GM21619 (cell line): Measurements from ENCODE around the gene MUC13.

Experiments used
- ATAC-seq: cut with Tn5 transposase; IDR thresholded peaks from one replicate; pipeline ENCODE4 v1.9.1; 2021; ENCODE audit not compliant: unreplicated experiment

MUC13 gene

GRCh38 chr3:124950026-124950425 lies 15.5 kb upstream of the MUC13 start:
- ATAC-seq = no peak

DNA sequence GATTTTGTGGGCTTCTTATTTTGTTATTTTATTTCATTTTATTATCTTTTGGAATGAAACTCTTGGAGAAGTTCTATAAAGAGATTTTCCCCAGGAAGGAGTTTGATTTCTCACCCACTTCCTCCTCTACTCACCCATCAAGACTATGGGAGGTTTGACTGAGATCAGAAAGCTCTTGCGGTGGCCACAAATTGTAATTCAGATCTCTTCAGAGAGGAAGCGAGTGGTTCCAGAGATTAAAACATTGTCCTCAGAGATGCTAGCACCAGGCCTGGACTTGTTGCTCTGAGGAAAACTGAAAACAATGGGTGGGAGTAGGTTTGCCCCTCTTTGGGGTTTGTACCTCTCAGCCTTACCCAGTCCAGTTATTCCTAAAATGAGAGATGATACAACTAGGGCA lies 8.1 kb upstream of the MUC13 start:
- ATAC-seq = no peak

- no peak for ATAC-seq
Measured at GRCh38 chr3:124941771-124942170, 7.2 kb upstream of the MUC13 start.

GRCh38 chr3:124939661-124940060 lies 5.1 kb upstream of the MUC13 start:
- no peak for ATAC-seq

- no peak for ATAC-seq
Measured at GRCh38 chr3:124938896-124939295, 4.3 kb upstream of the MUC13 start.

GRCh38 chr3:124937049-124937448 lies 2.5 kb upstream of the MUC13 start:
- ATAC-seq = no peak

DNA sequence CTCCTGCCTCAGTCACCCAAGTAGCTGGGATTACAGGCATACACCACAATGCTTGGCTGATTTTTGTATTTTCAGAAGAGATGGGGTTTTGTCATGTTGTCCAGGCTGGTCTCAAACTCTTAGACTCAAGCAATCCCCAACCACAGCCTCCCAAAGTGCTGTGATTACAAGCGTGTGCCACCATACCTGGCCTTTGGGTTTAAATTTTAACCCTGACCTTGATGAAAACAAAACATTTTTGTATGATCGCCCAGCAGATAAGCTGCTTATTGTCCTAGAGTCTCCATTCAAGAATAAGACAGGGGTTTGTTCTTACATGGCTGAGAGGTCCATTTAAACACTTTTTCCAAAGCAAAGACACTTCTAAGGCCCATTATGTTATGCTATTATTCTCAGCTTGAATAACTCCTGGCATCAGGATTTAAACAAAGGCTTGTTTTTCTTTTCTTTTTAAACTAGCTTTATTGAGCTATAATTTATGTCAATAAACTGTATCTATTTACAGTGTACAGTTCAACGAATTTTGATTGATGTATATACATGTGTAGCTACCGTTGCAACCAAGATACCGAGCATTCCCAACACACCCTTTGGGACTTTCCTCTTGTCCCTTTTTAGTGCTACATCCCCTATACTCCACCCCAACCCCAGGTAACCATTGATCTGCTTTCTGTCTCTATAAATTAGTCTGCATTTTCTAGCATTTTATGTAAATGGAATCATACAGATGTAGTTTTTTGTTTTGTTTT lies 1.4 kb upstream of the MUC13 start:
- ATAC-seq = no peak

DNA sequence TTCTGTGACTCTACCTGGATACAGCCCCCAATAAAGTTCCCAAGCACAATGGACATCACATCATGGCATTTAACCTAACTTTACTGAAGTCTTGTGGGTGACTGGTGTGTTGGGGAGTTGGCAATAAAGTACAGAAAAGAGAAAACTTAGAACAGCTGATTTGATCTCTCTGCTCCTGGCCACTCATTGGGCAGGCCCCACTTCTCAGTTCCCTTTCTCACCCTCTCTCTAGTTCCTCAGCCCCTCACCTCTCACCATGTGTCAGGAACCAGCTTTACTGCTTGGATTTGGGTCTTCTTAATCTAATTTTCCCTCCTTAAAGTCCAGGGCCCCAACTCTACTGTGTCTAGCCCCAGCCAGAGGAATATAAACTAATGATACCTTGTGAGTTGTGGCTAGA lies 713 bp upstream of the MUC13 start:
- no peak for ATAC-seq

DNA sequence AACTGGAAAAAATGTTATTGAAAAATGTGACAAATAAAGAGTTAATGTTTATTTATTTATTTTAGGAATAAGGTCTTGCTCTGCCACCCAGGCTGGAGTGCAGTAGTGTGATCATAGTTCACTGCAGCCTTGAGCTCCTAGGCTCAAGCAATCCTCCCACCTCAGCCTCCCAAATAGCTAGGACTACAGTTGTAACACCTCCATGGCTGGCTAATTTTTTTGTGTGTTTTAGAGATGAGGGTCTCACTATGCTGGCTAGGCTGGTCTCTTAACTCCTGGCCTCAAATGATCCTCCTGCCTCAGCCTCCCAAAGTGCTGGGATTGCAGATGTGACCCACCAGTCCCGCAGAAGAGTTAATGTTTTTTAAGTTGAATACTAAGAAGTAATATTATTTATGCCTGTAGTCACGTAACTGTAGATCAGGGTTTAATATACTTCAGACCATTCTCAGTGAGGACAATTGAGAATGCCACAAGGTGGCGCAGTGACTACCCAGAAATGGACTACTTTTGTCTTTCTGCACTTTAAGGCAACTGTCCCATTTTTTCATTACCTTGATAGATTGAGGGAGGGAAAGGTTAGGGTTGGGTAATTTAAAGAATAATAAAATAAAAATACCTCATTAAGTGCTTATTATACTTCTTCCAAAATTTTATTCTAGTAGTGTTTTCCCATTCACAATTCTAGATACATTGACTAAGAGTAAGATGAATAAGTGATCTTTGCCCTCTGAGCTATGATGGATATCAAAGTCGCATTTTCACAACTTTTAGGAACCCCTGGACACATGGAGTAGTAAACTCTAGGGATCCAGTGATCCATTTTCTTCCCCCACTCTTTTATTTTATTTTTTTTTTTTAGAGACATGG lies 6.0 kb downstream of the MUC13 start:
- no peak for ATAC-seq

GRCh38 chr3:124927574-124928045 lies 6.9 kb downstream of the MUC13 start:
- peak; percentile 69 for ATAC-seq

- no peak for ATAC-seq
Measured at GRCh38 chr3:124926426-124927101, 8.0 kb downstream of the MUC13 start.

GRCh38 chr3:124924741-124925140 lies 9.8 kb downstream of the MUC13 start:
- ATAC-seq = no peak

GRCh38 chr3:124923833-124924232 lies 10.7 kb downstream of the MUC13 start:
- ATAC-seq = no peak

- no peak for ATAC-seq
Measured at GRCh38 chr3:124920718-124921117, 13.8 kb downstream of the MUC13 start.

- ATAC-seq = no peak
Measured at GRCh38 chr3:124919756-124920155, 14.8 kb downstream of the MUC13 start.

- ATAC-seq = no peak
Measured at GRCh38 chr3:124918524-124918923, 16.0 kb downstream of the MUC13 start.

- no peak for ATAC-seq
Measured at GRCh38 chr3:124916837-124917409, 17.6 kb downstream of the MUC13 start.

DNA sequence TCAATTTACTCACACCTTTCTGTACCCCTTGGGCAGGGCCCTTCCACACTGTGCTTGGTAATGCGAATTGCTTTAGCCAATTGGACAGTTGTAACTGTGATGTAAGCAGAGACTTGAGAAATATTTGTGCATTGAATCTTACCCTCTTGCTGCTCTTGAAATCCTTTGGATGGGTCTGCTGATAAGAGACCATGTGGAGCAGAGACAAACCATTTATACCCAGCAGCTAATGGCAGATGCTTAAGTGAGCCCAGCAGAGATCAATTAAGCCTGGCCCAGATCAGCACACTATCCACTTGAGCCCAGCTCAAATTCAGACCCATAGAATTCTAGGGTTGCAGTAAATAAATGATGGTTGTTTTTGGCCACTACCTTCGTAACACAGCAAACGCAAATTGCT lies 19.3 kb downstream of the MUC13 start:
- ATAC-seq = no peak

DNA sequence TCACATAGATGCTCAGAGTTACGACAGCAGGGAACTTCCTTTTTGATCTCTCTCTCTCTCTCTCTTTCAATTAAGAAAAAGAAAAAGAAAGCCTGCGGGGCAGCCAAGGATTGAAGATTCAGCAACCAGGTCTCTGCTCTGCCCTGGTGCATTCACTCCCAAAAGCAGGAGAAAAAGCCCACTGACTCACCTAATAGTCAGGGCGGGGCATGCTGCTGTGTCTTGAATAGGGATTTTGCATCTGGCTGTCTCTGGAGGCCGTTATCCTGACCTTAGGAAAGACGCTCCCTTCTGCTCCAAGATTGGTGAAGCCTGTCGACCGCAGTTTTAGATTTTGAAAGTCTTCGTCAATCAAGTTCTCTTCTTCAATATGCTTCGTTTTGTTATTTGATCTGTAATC lies 26.6 kb downstream of the MUC13 start:
- no peak for ATAC-seq

- no peak for ATAC-seq
Measured at GRCh38 chr3:124904835-124905492, 29.6 kb downstream of the MUC13 start.
